GM10266 (cell line): Measurements from ENCODE around the gene RBMS3.

Experiments used
- DNase-seq: peaks from one replicate; pipeline ENCODE4 v3.0.0; 2012; ENCODE audit errors: extremely low spot score
- CTCF ChIP-seq: IDR thresholded peaks from 2 replicates; pipeline ENCODE4 v1.5.1; 2012; ENCODE audit warnings: mild to moderate bottlenecking, low read depth; ENCODE audit not compliant: control insufficient read depth, insufficient read depth; ENCODE audit errors: missing control alignments

RBMS3 gene

GRCh38 chr3:29291982-29292363 is 11.1 kb downstream of the RBMS3 start:
- TF ChIP-seq CTCF = no peak
- no peak for DNase-seq

- DNase-seq = no peak
- no peak for TF ChIP-seq CTCF
These were observed 12.6 kb downstream of the RBMS3 start for GRCh38 chr3:29293421-29293820.

- no peak for TF ChIP-seq CTCF
These were observed 17.1 kb downstream of the RBMS3 start for GRCh38 chr3:29297998-29298397.

GRCh38 chr3:29301332-29302019 is 20.6 kb downstream of the RBMS3 start:
- no peak for DNase-seq
- no peak for TF ChIP-seq CTCF

More at GRCh38 chr3:29297998-29298397, 17.1 kb downstream of the RBMS3 start:
- DNase-seq = no peak

- no peak for DNase-seq
- no peak for TF ChIP-seq CTCF
These were observed 21.7 kb downstream of the RBMS3 start for GRCh38 chr3:29302619-29303018.

GRCh38 chr3:29307295-29307694 is 26.4 kb downstream of the RBMS3 start:
- no peak for TF ChIP-seq CTCF
- DNase-seq = no peak

GRCh38 chr3:29310865-29311264 is 30.0 kb downstream of the RBMS3 start:
- DNase-seq = no peak
- TF ChIP-seq CTCF = no peak
